GM12865 (cell line): ENCODE measurements around the gene TAOK3.

Experiments used
- DNase-seq: peaks from one replicate; pipeline ENCODE4 v3.0.0; 2010; ENCODE audit warnings: low read depth
- H3K4me3 ChIP-seq: 2 replicates; pipeline ENCODE4 v1.5.1; 2011; ENCODE audit warnings: mild to moderate bottlenecking, low read depth, low read length, control low read depth
- TF ChIP-seq, protein P1 (sequence below): IDR thresholded peaks from 2 replicates; pipeline ENCODE4 v1.5.1; 2011; ENCODE audit warnings: low read length, control low read depth, low read depth, inconsistent platforms; ENCODE audit not compliant: insufficient read depth; ENCODE audit errors: missing control alignments

The TAOK3 gene

DNA sequence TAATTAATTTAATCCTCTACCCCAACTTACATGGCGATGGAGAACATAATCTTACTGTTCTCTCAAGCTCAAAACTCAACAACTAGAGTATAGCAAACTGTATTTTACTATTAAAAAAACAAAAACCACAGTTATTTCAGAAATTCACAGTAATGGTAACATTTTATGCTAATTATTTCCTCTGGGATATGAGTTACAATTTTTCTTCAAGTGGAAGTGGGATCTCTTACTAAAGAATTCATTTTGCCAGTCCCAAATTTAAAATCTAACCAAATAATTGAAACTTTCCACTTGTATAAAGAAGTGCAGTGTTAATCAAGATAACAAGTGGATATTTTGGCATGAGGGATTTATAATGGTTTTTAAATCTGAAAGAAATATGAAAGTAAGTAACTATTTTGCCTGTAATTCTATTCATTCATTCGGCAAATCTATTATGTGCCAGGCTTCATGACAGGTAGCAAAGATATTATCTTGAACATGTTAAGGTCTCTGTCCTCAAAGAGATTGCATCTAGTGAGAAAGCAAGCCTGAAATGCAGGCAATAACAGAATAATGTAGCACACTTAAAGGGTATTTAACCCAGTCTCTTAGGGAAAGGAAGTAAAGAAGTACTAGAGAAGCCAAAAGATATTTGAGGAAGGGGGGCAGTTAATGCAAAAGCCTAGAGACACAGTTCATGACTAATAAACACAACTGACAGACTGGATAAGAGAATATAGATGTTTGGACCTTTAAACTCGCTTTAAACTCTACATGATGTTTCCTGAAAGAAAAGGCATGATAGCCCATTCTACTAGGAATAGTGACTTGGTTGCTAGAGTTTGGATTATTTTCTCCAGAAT, 44.0 kb downstream of the TAOK3 start:
- no peak overlapping the region for H3K4me3 ChIP-seq
- TF ChIP-seq, protein P1, sequence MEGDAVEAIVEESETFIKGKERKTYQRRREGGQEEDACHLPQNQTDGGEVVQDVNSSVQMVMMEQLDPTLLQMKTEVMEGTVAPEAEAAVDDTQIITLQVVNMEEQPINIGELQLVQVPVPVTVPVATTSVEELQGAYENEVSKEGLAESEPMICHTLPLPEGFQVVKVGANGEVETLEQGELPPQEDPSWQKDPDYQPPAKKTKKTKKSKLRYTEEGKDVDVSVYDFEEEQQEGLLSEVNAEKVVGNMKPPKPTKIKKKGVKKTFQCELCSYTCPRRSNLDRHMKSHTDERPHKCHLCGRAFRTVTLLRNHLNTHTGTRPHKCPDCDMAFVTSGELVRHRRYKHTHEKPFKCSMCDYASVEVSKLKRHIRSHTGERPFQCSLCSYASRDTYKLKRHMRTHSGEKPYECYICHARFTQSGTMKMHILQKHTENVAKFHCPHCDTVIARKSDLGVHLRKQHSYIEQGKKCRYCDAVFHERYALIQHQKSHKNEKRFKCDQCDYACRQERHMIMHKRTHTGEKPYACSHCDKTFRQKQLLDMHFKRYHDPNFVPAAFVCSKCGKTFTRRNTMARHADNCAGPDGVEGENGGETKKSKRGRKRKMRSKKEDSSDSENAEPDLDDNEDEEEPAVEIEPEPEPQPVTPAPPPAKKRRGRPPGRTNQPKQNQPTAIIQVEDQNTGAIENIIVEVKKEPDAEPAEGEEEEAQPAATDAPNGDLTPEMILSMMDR = no peak
- no peak for DNase-seq

DNA sequence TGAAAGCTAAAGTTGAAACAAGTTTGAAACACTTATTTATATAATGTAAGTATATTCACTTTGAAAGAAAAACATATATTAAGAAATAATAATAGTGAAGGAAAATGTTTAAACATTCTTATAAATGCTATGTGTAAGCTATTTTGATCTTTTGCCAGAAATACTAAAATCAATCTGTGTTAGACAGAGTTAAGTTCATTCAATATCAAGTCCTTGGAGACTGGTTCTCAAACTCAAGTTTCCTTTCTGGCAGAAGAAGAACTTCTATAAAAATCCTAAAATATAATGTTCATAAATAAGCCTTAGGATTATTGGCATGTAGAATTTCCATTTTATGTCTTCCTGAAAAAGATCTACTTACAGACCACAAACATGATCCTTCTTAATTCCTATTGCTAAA, 45.3 kb downstream of the TAOK3 start:
- TF ChIP-seq, protein P1 = no peak
- no peak for DNase-seq
- no peak overlapping the region for H3K4me3 ChIP-seq

DNA sequence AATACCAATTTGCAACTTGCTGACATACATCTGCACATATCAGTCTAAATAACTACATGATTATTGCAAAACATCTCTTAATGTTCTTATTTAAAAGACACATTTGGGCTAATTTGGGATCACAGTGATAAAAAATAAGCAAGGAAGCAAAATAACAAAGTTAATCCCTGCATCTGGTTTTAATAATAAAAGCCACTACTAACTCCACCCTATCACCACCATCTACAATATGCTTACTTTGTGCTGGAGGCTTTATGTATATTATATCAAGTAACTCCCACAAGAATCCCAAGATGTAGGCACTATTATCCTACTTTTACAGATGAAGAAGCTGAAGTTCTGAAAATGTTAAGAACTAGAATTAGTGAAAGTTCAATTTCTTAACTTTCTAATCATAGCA, 45.7 kb downstream of the TAOK3 start:
- DNase-seq = no peak
- no peak overlapping the region for H3K4me3 ChIP-seq
- TF ChIP-seq, protein P1 = no peak

DNA sequence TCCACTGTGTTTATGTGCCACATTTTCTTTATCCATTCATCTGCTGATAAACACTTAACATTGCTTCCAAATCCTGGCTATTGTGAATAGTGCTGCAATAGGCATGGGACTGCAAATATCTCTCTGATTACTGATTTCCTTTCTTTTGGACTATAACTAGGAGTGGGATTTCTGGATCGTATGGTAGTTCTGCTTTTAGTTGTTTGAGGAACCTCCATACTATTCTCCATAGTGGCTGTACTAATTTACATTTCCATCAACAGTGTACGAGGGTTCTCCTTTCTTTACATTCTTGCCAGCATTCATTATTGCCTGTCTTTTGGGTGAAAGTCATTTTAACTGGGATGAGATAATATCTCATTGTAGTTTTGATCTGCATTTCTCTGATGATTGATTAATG, 47.6 kb downstream of the TAOK3 start:
- no peak for DNase-seq
- TF ChIP-seq, protein P1 = no peak
- H3K4me3 ChIP-seq = no peak overlapping the region

DNA sequence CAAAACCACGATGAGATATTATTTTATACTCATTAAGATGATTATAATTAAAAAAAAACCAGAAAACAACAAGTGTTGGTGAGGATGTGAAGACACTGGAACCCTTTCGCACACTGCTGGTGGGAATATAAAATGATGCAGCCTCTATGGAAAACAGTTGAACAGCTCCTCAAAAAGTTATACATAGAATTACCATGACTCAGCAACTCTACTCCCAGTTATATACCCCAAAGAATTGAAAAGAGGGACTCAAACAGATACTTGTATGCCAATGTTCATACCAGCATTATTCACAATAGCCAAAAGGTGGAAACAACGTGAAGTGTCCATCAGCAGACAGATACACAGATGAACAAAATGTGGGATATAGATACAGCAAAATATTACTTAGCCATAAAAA, 53.1 kb downstream of the TAOK3 start:
- DNase-seq = no peak
- H3K4me3 ChIP-seq = no peak overlapping the region
- TF ChIP-seq, protein P1 = no peak

- TF ChIP-seq, protein P1 = no peak
- no peak for DNase-seq
- no peak overlapping the region for H3K4me3 ChIP-seq
These were observed 54.0 kb downstream of the TAOK3 start for GRCh38 chr12:118318744-118319143.

GRCh38 chr12:118317729-118318128, 55.0 kb downstream of the TAOK3 start:
- no peak for DNase-seq
- no peak overlapping the region for H3K4me3 ChIP-seq
- TF ChIP-seq, protein P1 = no peak
